ENCODE measurements around the gene DMRT3. TPM values are rescaled to one million over a fixed set of nuclear protein-coding genes. Genes with fewer than 3 reads are reported as not detected.

Gene DMRT3
- total and polyA plus RNA-seq, 9 of the 15 experiments (the other 6 are each of a cell fraction or from before 2014, with no cell fraction given) = not detected

GRCh38 chr9:962023-962422 lies 14.4 kb upstream of the DMRT3 start:
- Histone ChIP-seq H4K20me1 (replicated peaks; ENCODE audit: control insufficient read depth, insufficient read depth, low read length) (no peaks in the 10 kb centered on the region), H3K27ac (ENCODE audit: extremely low read depth, low read depth, low read length) (no peak overlapping the region), H3K4me2 (ENCODE audit: insufficient read depth, low read length) (no peak overlapping the region), H3K79me2 (ENCODE audit: control insufficient read depth, insufficient read depth, low read length) (no peaks in the 10 kb centered on the region), H3K27me3 (ENCODE audit: control insufficient read depth in 2 of 2, insufficient read depth in 2 of 2, low read length in 2 of 2) (no peaks in the 10 kb centered on the region), H3K4me3 (no peak overlapping the region), H3K9ac (ENCODE audit: insufficient read depth in 1 of 2, low read depth in 2 of 2, low read length in 2 of 2) (no peak overlapping the region), H3K4me1 (replicated peaks in 1 of 2; ENCODE audit: control insufficient read depth in 2 of 2, insufficient read depth in 2 of 2, low read length in 2 of 2) (no peaks in the 10 kb centered on the region), H3K9me1 (ENCODE audit: control insufficient read depth, insufficient read depth, low read length) (no peaks in the 10 kb centered on the region), H3K9me3 (replicated peaks; ENCODE audit: control insufficient read depth, insufficient read depth, low read depth, low read length) (no peaks in the 10 kb centered on the region), H2AFZ (ENCODE audit: low read depth, low read length) (no peak overlapping the region), H3K36me3 (ENCODE audit: control insufficient read depth, insufficient read depth, low read length) (no peaks in the 10 kb centered on the region)
- WGBS (ENCODE audit: insufficient coverage, low coverage, missing lambda C conversion rate) = 2% methylated on average over 6 of the region's 6 CpGs
- no peak for DNase-seq (ENCODE audit: extremely low read depth in 1 of 4, low spot score in 3 of 4)
- in situ Hi-C loops (cut with MboI) = no loop called here
- CTCF ChIA-PET (ENCODE audit: low intra/inter-chr PET ratio) = no interaction called here
- BruUV-seq (replicated peaks) = no TSS peak
- no peak for ATAC-seq
- POLR2A ChIA-PET = no interaction called here
- intact Hi-C loops (cut with micrococcal nuclease) = no loop called here
- TF ChIP-seq SPI1 (IDR thresholded peaks at IDR 0.05; ENCODE audit: borderline replicate concordance, low read depth, low read length) (no peak), EHMT2 (IDR thresholded peaks at IDR 0.05) (no peak), TBP (optimal IDR thresholded peaks at IDR 0.05; ENCODE audit: low read depth, low read length) (no peak), ARHGAP35 (IDR thresholded peaks at IDR 0.05; ENCODE audit: partially characterized antibody) (no peak), NR4A1 (CRISPR knock-in tag; IDR thresholded peaks at IDR 0.05) (no peak), NR4A1 (tag; IDR thresholded peaks at IDR 0.05) (no peak), BHLHE40 (IDR thresholded peaks at IDR 0.05; ENCODE audit: low read length) (no peak)
- no peak for FAIRE-seq

- Histone ChIP-seq H2AFZ (ENCODE audit: low read depth, low read length) (no peak overlapping the region), H3K27ac (ENCODE audit: extremely low read depth, low read depth, low read length) (no peak overlapping the region), H3K9me3 (replicated peaks; ENCODE audit: control insufficient read depth, insufficient read depth, low read depth, low read length) (no peaks in the 10 kb centered on the region), H3K4me3 (no peak overlapping the region), H3K4me2 (ENCODE audit: insufficient read depth, low read length) (no peak overlapping the region), H3K9me1 (ENCODE audit: control insufficient read depth, insufficient read depth, low read length) (no peaks in the 10 kb centered on the region), H3K79me2 (ENCODE audit: control insufficient read depth, insufficient read depth, low read length) (no peaks in the 10 kb centered on the region), H4K20me1 (replicated peaks; ENCODE audit: control insufficient read depth, insufficient read depth, low read length) (no peaks in the 10 kb centered on the region), H3K36me3 (ENCODE audit: control insufficient read depth, insufficient read depth, low read length) (no peaks in the 10 kb centered on the region), H3K4me1 (replicated peaks in 1 of 2; ENCODE audit: control insufficient read depth in 2 of 2, insufficient read depth in 2 of 2, low read length in 2 of 2) (no peaks in the 10 kb centered on the region), H3K9ac (ENCODE audit: insufficient read depth in 1 of 2, low read depth in 2 of 2, low read length in 2 of 2) (no peak overlapping the region), H3K27me3 (ENCODE audit: control insufficient read depth in 2 of 2, insufficient read depth in 2 of 2, low read length in 2 of 2) (no peaks in the 10 kb centered on the region)
- 0% methylated on average over 4 of the region's 4 CpGs for WGBS (ENCODE audit: insufficient coverage, low coverage, missing lambda C conversion rate)
- FAIRE-seq (no peak), ATAC-seq (no peak), DNase-seq (ENCODE audit: extremely low read depth in 1 of 4, low spot score in 3 of 4) (no peak)
- intact Hi-C loops (cut with micrococcal nuclease) (no loop called here), in situ Hi-C loops (cut with MboI) (no loop called here)
- no TSS peak for BruUV-seq (replicated peaks)
- ChIA-PET POLR2A (no interaction called here), CTCF (ENCODE audit: low intra/inter-chr PET ratio) (no interaction called here)
- TF ChIP-seq SREBF2 (CRISPR knock-in tag; IDR thresholded peaks at IDR 0.05) (no peak), GATAD2B (IDR thresholded peaks at IDR 0.05; ENCODE audit: borderline replicate concordance) (no peak), MAFG (tag; conservative IDR thresholded peaks at IDR 0.05) (no peak), TEAD2 (tag; IDR thresholded peaks at IDR 0.05) (no peak), ZNF512 (tag; IDR thresholded peaks at IDR 0.05) (no peak), E2F3 (CRISPR knock-in tag; IDR thresholded peaks at IDR 0.05) (no peak), MBD1 (CRISPR knock-in tag; IDR thresholded peaks at IDR 0.05) (no peak), TEAD4 (IDR thresholded peaks at IDR 0.05; ENCODE audit: low read length) (no peak), TEAD4 (CRISPR knock-in tag; IDR thresholded peaks at IDR 0.05; ENCODE audit: borderline replicate concordance) (no peak), MAZ (CRISPR knock-in tag; conservative IDR thresholded peaks at IDR 0.05 in 1 of 2, IDR thresholded peaks at IDR 0.05 in 1 of 2) (no peak)
These were observed 11.0 kb upstream of the DMRT3 start for GRCh38 chr9:965497-965896.

Measured in K562 (cell line).